ENCODE results near the gene EMX1. TPM values are rescaled to one million over a fixed set of nuclear protein-coding genes. Genes with fewer than 3 reads are reported as not detected.

EMX1 gene
- total RNA-seq, 1 donor from 2014 or later = 0.43 TPM

- TF ChIP-seq EZH2 (IDR thresholded peaks at IDR 0.05) = no peak
- no peak for TF ChIP-seq EZH2phosphoT487 (IDR thresholded peaks at IDR 0.05)
- no peak for TF ChIP-seq CTCF (IDR thresholded peaks at IDR 0.05)
- Histone ChIP-seq H3K27ac (no peak overlapping the region), H3K4me2 (no peak overlapping the region), H3K79me2 (ENCODE audit: low read depth) (no peaks in the 10 kb centered on the region), H3K4me3 (no peak overlapping the region), H3F3A (ENCODE audit: low read depth) (peaks cover 29% of the 10 kb centered on the region), H3K36me3 (no peaks in the 10 kb centered on the region), H2AFZ (replicated peaks) (no peak overlapping the region), H3K4me1 (peaks cover 26% of the 10 kb centered on the region), H4K20me1 (ENCODE audit: low read depth) (peaks cover 29% of the 10 kb centered on the region), H3K9me3 (ENCODE audit: low read depth) (no peaks in the 10 kb centered on the region), H3K9ac (no peak overlapping the region), H3K27me3 (peaks cover 100% of the 10 kb centered on the region)
- Mint-ChIP-seq H3K4me3 (no peak overlapping the region), H3K27ac (no peak overlapping the region), H3K4me1 (peaks cover 11% of the 10 kb centered on the region), H3K36me3 (no peaks in the 10 kb centered on the region), H3K27me3 (ENCODE audit: insufficient read depth, low read depth) (peaks cover 58% of the 10 kb centered on the region), H3K9me3 (no peaks in the 10 kb centered on the region)
- DNase-seq (ENCODE audit: low spot score) = no peak
Observed at GRCh38 chr2:72911256-72911655, 6.1 kb upstream of the EMX1 start.

DNA sequence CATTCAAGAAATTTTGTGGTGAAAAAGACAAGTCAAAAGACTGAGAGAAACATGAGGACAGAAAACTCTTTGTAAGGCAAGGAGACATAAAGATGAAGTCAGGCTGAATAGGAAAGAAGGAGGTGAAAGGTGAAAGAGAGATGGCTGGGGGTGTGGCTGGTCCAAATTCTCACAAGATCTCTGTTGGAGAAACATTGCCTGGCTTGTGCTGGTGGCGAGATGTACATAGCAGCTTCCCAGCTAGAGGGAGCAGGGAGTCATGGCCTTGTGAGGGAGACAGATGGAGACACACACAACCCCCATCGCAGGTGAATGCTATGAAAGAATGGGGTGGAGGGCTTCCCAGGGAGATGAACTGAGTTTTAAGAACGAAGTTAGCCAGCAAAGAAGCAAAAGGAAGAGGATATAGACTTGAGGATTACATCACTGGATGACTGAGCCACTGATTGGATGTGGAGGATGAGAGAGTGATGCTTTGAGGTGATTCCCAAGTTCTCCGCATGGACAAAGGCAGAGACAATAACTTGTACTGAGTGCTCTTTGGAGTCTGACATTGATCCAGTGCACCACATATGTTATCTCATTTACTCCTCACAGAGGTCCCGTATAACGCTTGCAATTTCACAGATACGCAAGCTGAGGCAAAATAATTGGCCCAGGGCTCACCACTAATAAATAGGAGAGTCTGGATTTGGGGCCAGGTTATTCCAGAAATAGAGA is 3.7 kb upstream of the EMX1 start:
- Histone ChIP-seq H3F3A (ENCODE audit: low read depth) (peaks cover 32% of the 10 kb centered on the region), H3K4me1 (peaks cover 35% of the 10 kb centered on the region), H3K27me3 (peaks cover 100% of the 10 kb centered on the region), H3K9me3 (ENCODE audit: low read depth) (no peaks in the 10 kb centered on the region), H3K79me2 (ENCODE audit: low read depth) (no peaks in the 10 kb centered on the region), H2AFZ (replicated peaks) (no peak overlapping the region), H4K20me1 (ENCODE audit: low read depth) (peaks cover 33% of the 10 kb centered on the region), H3K27ac (no peak overlapping the region), H3K4me3 (no peak overlapping the region), H3K4me2 (peak overlapping the region; percentile 91), H3K36me3 (no peaks in the 10 kb centered on the region), H3K9ac (no peak overlapping the region)
- Mint-ChIP-seq H3K36me3 (no peaks in the 10 kb centered on the region), H3K27me3 (ENCODE audit: insufficient read depth, low read depth) (peaks cover 65% of the 10 kb centered on the region), H3K4me3 (peak overlapping the region; percentile 1), H3K4me1 (peaks cover 18% of the 10 kb centered on the region), H3K27ac (no peak overlapping the region), H3K9me3 (no peaks in the 10 kb centered on the region)
- peak; percentile 28 for TF ChIP-seq CTCF (IDR thresholded peaks at IDR 0.05)
- no peak for TF ChIP-seq EZH2phosphoT487 (IDR thresholded peaks at IDR 0.05)
- no peak for TF ChIP-seq EZH2 (IDR thresholded peaks at IDR 0.05)
- DNase-seq (ENCODE audit: low spot score) = peak; percentile 48

- TF ChIP-seq EZH2 (IDR thresholded peaks at IDR 0.05) (no peak), EZH2phosphoT487 (IDR thresholded peaks at IDR 0.05) (no peak), CTCF (IDR thresholded peaks at IDR 0.05) (no peak)
- Histone ChIP-seq H3K27ac (no peak overlapping the region), H2AFZ (replicated peaks) (no peak overlapping the region), H3K4me2 (peak overlapping the region; percentile 91), H3K4me1 (peaks cover 41% of the 10 kb centered on the region), H3K36me3 (no peaks in the 10 kb centered on the region), H3K79me2 (ENCODE audit: low read depth) (no peaks in the 10 kb centered on the region), H3K9me3 (ENCODE audit: low read depth) (no peaks in the 10 kb centered on the region), H3K27me3 (peaks cover 100% of the 10 kb centered on the region), H4K20me1 (ENCODE audit: low read depth) (peaks cover 38% of the 10 kb centered on the region), H3F3A (ENCODE audit: low read depth) (peaks cover 38% of the 10 kb centered on the region), H3K9ac (no peak overlapping the region), H3K4me3 (peak overlapping the region; percentile 44)
- DNase-seq (ENCODE audit: low spot score) = no peak
- Mint-ChIP-seq H3K4me1 (peaks cover 20% of the 10 kb centered on the region), H3K27me3 (ENCODE audit: insufficient read depth, low read depth) (peaks cover 67% of the 10 kb centered on the region), H3K4me3 (no peak overlapping the region), H3K27ac (no peak overlapping the region), H3K36me3 (no peaks in the 10 kb centered on the region), H3K9me3 (no peaks in the 10 kb centered on the region)
Observed at GRCh38 chr2:72914206-72914559, 3.1 kb upstream of the EMX1 start.
